Activated CD8-positive, alpha-beta memory T cell treated with anti-CD3 and anti-CD28 coated beads, Interleukin-2, amount 50 U/mL, for 48 hours (primary cell): ENCODE measurements around the gene APOE.

ENCODE experiments used
- DNase-seq: peaks from one replicate; pipeline ENCODE4 v3.0.0-alpha.2; 2020

APOE gene

GRCh38 chr19:44955505-44956439 lies 50.2 kb downstream of the APOE start:
- no peak for DNase-seq

GRCh38 chr19:44957526-44957925 lies 51.9 kb downstream of the APOE start:
- DNase-seq: no peak

- no peak for DNase-seq
These were observed 52.5 kb downstream of the APOE start for GRCh38 chr19:44958090-44958489.
